ENCODE measurements around the gene SSRP1.
A peak's percentile ranks its signal among the peaks of the same experiment; 100 is the strongest.
"Not testable (repeated sequence)": the region's sequence is repeated elsewhere in the genome, so short reads cannot be mapped to it uniquely, and the experiment has no call there.

SSRP1 gene, protein sequence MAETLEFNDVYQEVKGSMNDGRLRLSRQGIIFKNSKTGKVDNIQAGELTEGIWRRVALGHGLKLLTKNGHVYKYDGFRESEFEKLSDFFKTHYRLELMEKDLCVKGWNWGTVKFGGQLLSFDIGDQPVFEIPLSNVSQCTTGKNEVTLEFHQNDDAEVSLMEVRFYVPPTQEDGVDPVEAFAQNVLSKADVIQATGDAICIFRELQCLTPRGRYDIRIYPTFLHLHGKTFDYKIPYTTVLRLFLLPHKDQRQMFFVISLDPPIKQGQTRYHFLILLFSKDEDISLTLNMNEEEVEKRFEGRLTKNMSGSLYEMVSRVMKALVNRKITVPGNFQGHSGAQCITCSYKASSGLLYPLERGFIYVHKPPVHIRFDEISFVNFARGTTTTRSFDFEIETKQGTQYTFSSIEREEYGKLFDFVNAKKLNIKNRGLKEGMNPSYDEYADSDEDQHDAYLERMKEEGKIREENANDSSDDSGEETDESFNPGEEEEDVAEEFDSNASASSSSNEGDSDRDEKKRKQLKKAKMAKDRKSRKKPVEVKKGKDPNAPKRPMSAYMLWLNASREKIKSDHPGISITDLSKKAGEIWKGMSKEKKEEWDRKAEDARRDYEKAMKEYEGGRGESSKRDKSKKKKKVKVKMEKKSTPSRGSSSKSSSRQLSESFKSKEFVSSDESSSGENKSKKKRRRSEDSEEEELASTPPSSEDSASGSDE

DNA sequence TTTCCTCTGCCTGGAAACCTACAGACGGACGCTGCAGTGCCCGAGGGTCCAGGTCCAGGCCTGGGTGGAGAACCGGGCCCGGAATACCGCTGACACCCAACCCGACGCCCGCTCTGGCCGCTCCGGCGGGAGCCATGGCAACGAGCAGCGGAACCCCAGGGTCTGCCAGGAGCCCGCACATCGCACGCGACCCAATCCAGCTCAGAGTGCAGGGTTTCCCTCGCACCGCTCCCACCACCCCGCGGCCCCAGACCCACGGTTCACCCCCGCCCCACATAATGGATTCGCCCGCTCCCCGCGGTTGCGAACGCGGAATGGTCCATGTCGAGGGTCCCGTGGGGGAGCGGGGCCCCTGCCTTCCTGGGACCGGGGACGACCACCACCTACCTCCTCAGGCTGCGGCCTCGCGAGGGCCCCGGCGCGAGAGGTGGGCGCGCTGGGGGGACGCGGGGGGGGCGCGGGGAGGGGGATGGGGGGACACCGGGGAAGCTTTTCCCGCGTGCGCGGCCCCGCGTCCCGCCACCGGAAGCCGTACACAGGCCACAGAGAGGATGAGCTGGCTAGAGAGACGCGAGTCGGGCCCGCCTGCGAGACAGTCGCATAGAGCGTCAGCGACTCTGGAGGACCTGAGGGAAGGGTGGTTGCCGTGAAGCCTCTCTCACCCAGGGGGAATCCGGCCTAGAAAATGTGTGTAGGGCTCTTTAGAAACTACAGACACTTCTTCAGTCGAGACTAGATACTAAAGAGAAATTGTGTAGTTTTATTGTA, at the start of gene SSRP1:
SSRP1 (minus strand) TSS at position 550 of the 768 bp plus-strand sequence. CDS start 771 bp downstream, outside the sequence.
- peak; percentile 88 to 89 for DNase-seq

DNA sequence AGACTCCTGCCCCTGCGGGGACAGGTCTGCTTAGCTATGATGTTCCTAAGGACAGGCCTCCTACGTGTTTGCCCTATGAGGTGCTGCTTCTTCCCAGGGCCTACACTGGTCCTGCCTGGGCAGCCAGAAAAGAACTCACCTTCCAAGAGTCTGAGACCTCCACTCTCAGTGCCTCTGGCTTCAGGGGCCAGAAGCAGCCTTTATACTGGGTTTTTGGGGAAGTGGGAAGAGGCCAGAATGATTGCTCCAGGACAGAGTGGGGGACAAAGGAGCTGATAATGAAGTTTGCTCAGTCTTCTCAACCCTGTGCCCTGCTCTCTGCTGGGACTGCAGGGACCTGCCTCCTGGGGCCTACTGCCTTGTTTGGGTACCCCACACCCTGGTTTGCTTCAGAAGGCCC, 45.3 kb upstream of the SSRP1 start, which contains the start of gene PRG3:
PRG3 (minus strand) TSS at position 176 of the 400 bp plus-strand sequence. CDS start 442 bp downstream, outside the sequence.
- no peak for DNase-seq

DNA sequence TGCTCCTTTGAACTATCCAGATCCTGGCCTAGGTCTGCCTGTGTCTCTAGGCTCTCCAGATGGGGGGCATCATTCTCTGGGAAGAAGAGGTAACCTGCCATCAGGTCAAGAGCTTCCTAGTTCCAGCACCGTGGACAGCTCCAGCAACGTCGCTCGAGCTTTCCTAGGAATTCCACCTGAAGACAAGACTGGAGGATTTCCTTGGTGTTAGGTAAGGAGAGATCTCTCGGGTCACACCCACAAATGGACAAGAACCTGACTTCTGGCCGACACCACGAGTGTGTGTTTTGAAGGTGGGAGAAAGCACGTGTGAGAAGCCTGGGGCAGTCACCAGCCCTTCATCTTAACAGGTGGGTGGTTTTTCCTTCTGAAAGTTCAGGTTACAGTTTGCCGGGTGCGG, 44.0 kb upstream of the SSRP1 start:
- no peak for DNase-seq

DNA sequence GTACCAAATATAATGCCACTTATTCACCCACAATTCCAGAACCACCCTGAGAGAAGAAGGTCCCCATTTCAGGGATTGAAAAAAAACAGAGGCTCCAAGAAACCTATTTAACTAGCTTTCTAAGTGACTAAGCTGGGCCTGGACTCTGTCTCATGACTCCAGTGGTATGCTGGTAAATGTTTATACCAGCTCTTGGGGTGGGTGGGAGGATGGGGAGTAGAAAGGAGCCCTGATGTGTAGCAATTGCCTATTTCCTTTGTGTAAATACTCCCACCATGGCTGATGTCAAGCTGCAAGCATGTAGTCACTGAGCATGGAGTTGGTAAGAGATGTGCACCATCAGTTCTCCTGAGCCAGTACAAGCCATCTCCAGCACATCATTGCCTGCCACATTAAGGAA, 42.5 kb upstream of the SSRP1 start:
- DNase-seq, result no peak

DNA sequence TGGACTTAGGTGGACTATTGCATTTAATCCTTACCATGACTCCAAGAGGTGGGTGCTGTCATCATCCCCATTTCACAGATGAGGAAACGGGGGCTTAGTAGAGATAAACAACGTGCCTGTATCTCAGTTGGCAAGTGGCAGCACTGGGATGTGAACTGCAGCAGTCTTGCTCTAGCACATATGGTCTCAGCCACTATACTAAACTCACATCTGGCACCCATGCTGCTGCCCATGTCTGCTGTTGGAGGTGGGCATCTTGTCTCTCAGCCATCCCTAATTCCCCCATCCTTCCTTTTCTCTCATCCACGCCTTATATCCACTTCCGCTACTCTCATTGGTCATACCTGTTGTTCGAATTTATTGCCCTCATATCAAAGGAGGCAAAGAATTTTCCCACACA, 41.4 kb upstream of the SSRP1 start:
- no peak for DNase-seq

DNA sequence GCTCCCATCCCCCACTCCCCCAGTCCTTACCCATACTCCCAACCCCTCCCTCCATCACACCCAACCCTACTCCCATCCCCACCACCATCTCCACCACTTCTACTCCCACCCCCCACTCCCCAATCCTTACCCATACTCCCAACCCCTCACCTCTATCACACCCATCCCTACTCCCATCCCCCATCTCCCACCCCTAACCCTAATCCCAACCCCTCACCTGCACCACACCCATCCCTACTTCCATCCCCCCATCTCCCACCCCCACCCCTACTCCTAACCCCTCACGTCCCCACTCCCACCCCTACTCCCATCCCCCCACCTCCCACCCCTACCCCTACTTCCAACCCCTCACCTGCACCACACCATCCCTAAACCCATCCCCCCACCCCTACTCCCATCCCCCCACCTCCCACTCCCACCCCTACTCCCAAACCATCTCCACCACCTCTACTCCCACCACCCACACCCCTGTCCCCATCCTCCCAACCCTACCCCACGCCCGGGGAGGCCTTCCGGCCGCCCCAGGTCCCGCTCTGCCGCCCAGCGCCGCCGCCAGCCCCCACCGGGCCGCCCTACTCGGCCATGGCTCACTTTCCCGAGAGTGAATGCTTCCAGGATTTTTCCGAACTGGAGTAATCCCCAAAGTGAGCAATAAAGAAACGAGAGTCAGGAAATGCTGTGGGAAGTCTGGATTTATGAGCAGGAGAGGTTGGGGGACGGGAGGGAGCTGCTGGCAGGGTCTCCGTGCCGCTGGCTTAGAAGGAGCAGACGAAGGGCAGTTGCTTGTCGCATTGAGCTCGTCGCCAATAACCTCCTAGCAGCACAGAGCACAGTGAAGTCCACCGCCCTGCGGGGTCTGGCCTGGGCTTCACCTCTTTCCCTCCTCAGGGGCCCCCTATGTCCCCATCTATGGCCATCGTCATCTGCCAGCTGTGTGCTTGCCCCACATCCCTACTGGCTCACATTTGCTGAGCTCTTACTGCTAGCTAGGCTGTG, 40.7 kb upstream of the SSRP1 start:
- no peak for DNase-seq

DNA sequence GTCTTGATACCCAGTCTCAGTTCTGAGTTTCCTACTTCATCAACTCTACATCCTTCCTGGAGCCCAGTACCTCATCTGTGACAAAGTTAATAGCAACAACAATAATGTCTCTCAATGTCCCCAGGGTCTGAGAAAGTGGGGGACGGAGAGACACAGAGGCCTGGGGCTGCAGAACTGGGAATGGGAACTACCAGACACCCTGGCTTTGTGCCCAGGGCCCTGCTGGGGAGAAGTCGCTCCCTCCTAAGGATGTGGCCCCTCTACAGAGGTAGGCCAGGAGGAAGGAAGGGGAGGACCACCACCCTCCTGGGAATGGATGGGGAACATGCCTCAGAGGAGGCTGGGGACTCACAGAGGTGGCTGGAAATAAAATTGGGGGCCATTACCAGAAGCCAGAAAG, 39.8 kb upstream of the SSRP1 start:
- no peak for DNase-seq

DNA sequence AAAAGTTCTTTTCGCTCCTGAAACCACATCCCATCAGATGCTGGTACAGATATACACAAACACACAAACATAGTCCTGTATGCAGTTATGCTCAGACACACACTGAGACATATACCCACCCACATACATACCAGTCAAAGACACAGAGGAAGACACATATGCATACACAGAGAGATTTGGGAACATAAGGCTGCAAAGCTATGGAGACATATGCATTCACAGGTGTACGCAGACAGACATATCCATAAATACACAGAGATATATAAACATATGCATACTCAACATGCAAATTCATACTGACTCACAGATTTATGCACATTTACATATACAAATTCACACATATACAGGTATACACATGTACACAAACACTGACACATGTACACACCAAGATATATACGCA, 39.3 kb upstream of the SSRP1 start:
- DNase-seq, result no peak

DNA sequence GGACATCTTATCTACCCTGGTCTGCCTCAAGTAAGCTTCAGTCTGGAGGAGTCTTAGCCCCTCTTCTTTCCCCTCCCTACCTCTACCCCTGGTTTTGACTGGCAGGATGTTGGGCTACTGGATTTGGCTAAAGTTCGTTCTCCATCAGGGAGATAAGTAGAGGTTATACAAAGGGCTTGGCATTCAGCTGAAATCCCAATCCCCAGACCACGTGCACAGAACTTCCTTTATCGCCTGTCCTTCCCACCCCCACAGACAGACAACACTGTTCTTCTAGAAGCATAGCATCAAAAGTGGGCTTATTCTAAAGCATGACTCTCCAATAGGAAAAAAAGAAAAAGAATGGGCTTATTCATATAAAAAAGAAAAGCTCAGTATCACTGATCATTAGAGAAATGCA, 37.5 kb upstream of the SSRP1 start:
- no peak for DNase-seq

DNA sequence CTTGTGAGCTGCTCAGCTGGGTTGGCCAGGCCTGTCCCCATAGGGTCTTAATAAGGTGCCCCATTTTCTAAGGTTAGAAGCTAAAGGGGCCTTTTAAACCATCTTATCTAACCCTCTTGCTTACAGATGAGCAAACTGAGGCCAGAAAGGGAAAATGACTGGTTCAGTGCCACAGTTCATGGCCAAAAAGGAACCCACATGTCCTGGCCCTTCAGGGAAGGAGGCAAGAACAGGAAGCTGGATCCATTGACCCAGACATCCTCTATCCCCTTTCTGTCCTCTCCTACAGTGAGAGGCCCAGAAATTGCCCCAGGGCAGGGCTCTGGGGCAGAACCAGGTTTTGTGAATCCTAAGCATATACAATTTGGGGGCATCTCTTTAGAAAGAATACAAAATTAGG, 35.2 kb upstream of the SSRP1 start:
- DNase-seq, result no peak

DNA sequence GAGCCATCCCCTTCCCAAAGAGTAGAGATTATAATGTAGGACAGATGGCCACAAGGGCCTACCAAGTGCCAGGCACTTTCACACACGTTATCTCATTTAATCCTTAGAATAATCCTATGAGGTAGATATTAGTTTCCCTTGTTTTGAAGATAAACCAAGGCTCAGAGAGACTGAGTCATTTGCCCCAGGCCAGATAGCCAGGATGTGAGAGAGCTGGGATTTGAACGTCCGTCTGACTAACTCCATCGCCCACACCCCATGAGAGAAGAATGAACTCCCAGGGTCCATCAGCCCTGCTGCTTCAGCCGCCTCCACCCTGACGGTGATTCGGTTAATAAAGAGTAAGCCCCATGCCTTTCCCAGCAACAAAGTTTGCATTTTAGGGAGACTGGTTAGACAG, 34.6 kb upstream of the SSRP1 start:
- DNase-seq, result no peak

DNA sequence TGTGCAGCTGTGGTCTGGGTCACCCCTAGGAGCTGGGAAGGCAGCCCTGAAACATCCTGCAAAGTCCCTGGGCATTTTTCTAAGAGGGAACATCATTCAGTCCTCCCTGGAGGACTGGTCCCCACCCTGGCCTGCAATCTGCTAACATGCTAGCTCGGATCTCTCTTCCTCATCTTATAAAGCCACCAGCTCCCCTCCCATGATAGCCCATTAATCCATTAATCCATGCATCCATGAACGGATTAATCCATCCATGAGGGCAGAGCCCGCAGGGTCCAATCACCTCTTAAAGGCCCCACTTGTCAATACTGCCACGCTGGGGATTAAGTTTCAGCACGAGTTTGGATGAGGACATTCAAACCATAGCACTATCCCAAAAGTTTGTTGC, 33.1 kb upstream of the SSRP1 start:
- DNase-seq, result no peak

DNA sequence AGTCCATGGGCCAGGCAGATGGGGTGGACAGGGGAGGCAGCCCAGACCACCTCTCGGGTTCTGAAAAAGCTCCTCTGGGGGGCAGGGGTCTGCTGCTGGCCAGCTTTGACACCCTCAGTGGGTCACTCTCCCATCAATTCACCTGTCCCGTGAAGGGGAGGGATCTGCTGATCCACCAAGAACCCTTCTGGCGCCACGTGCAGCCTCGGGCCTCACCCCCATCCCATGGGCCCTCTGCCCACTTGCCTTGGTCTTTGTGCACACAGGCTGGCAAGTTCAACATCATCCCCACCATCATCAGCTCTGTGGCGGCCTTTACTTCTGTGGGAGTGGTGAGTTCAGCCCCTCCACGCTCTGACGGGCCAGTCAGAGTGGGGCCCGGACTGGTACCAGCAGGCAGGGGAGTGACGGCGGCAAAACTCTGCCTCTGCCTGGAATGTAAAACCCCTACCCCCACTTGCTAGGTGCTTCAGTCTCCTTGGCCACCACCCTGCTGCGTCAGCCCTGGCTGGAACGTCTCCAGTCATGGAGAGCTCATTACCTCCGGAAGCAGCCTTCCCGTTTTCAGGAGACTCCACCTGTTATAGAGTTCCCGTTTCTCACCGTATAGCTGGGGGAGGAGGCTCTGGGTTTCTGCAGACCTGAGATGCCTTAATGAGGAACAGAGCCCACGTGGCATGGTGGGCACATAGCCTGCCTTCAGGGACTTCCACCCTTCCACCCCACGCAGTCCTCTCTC, 32.6 kb upstream of the SSRP1 start:
- no peak for DNase-seq

DNA sequence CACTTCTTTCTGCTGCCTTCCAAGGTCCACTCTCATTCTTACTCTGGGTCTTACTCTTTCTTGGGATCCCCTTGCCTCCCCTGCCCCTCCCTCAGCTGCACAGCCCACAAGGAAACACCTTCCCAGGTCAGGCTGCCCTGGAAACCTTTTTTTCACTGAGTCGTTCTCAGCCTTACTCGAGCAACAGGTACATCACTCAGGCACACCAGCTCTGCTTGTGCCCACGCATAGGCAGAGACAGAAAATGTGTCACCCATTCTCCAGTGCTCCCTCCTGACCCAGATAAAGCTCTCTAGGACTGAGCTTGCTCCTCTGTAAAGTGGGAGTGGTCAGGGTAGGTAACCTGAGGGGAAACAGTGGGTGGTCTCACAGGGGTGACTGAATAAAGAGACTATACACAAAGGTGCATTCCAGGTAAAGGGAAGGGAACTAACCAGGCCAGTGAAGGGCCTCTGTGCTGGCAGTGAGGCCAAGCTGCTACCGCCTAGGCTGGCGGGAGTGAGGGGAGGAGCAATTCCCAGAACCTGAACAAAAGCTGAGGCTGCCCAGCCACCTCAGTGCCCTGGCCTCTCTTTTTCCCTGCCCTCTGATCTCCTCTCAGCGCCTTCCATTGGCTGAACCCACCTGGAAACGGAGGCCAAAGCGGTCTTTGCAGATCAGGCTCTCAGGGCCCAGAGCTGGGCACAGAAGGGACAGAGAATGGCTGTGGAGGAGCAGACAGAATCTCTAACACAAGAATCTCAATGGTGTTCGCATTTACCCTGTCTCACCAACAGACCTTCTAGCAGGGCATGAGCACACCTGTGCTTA, 29.4 kb upstream of the SSRP1 start:
- DNase-seq, result no peak

DNA sequence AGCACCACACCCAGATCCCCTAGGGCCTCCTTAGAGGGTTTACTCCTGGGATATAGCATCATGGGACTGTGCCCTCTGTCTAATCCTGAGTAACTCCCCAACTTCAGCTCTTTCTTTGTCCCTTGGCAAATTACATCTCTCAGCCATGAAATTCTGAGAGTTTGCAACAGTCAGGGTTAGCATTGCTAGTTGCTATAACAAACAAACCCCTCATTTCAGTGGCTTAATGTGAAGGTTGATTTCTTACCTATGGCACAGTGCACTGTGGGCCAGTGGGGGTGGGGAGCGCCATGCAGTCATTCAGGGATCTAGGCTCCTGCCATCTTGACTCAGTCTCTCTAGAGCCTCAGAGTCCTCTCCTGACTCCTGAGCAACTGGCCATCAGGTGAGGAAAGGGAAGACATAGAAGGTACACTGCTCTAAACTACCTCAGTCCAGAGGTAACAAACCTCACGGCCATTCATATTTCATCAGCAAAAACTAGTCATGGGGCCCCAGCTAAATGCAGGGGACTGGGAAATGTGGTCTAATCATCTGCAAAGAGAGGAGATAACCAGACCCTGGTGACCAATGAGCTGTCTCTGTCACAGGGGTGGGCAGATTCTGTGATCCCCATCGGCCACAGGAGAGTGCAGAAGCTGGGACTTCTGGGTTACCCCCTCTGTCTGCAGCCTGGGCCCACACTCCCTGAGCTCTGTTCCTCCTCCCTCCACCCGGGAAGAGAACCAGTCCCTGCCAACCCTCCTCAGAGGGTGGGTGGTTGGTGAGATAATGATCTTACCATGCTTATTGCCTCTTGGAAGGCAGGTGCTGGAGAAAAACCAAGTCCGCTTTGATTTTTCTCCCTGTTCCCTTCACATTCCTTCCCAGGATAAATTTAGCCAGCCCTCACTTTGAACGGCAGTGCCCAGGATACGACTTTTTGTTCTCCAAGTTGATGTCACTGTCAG, 27.7 kb upstream of the SSRP1 start:
- DNase-seq, result no peak

DNA sequence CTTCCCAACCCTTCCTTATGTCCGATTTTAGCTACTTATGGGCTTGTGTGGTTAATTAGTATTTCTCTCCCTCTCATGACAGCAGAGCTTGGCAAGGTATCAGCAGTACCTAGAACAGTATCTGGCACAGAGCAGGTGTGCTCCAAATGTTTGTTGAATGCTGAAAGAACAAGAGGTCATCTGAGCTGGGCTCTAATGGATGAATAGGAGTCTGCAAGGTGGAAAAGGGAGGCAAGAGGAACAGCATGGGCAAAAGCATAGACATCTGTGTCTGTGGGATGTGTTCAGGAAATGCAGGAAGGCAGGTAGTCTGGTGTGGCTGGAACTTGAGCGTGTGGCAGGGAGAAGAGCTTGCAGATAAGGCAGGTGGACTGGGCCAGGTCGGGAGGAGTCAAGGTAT, 26.2 kb upstream of the SSRP1 start:
- no peak for DNase-seq

DNA sequence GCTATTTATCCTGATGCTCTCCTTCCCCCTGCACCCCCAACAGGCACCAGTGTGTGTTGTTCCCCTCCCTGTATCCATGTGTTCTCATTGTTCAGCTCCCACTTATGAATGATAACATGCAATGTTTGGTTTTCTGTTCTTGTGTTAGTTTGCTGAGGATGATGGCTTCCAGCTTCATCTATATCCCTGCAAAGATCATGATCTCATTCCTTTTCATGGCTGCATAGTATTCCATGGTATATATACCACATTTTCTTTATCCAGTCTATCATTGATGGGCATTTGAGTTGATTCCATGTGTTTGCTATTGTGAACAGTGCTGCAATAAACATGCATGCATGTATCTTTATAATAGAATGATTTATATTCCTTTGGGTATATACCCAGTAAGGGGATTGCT, 25.7 kb upstream of the SSRP1 start:
- DNase-seq, result not testable (repeated sequence)

DNA sequence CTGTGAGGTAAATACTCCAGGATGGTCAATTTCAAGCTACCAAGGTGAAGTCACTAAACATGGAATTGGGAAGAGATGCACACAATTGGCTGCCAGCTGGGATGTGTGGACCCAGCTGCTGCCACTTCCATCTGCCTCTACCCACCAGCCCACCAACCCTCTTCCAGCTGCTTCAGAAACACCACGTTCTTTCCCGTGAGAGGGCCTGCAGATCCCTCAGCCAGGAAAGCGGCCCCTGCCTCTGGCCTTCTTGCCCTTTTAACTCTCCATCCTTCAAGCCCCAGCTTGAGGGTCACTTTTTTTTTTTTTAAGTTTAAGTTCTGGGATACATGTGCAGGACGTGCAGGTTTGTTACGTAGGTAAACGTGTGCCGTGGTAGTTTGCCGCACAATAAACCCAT, 25.3 kb upstream of the SSRP1 start:
- DNase-seq, result no peak

DNA sequence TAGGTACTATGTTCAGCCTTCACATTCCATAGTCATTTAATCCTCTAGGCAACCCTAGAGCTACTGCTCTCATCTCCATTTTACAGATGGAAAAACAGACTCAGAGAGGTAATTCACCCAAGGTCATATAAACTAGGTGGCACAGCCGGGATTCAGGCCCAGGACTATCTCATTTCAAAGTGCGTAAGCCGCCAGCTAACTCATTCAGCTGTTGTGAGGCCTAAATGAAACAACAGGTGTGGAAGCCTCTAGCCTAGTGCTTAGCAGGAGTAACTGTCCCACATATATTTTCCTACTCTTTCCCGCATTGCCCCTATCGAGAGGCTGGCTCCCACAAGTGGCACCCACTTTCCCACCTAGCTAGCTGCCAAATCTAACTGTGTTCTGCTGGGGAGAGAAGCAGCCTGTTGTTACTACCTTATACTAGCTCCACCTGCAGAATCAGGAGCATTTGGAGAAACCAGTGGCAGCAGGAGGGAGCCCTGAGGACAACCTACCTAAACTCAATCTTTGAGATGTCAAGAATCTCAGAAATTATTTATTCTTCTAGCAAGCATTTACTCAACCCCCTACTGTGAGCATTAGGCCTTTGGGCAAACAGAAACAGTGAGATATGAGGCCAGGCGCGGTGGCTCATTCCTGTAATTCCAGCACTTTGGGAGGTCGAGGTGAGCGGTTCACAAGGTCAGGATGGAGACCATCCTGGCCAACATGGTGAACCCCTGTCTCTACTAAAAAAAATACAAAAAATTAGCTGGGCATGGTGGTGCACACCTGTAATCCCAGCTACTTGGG, 24.4 kb upstream of the SSRP1 start:
- DNase-seq, result no peak
